HG03196 (cell line): ENCODE results near the gene HTD2.

ENCODE experiments used
- ATAC-seq: cut with Tn5 transposase; IDR thresholded peaks from one replicate; pipeline ENCODE4 v1.9.1; 2021; ENCODE audit not compliant: unreplicated experiment

HTD2 gene

DNA sequence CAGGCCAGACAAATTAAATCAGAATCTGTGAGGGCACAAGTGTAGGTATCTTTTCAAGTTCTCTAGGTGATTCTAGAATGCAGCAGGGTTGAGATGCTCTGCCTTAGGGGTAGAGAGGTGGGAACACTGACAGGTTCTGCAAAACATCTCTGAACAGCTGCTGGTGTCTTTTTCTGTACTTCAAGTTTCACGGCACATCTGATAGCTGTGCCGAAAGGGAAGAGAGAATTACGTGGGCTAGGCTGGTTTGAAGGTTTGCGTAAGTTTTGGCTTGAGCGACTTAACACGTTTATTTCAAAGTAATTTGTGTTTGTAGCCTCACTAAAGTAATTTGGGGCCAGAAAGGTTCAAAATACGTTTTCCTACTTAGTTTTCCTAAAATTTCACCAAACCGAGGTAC lies 48.9 kb downstream of the HTD2 start:
- ATAC-seq = no peak

DNA sequence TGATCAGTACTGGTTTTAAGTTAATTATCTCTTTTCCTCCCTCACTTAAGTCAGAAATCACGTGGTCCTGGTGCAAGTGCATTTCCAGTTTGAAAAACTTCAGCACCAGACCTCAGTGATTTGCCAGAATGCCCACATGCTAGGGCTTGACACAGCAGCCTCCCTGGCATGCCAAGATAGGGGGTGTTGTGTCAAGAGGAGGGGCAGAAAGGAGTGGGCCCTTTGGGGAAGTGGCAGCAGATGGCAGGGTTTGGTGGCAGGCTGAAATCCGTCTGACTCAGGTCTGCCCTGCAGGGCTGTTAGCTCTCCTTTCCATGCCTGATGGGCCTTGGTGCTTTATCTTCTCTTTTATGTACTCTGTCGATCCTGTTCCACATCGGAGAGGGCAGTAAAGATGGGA lies 49.7 kb downstream of the HTD2 start:
- ATAC-seq = no peak

DNA sequence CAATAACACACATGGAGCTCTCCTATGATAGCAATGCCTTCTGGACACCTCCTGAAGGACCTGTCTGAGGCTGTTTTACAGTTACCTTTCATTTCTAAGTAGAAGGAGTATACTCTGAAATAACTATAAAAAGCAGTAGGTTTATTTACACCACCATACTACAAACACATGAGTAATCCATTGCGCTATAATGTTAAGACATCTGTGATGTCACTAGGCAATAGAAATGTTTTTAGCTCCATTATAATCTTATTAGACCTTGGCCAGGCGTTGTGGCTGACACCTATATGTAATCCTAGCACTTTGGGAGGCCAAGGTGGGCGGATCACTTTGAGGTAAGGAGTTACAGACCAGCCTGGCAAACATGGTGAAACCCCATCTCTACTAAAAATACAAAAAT lies 51.1 kb downstream of the HTD2 start:
- no peak for ATAC-seq

DNA sequence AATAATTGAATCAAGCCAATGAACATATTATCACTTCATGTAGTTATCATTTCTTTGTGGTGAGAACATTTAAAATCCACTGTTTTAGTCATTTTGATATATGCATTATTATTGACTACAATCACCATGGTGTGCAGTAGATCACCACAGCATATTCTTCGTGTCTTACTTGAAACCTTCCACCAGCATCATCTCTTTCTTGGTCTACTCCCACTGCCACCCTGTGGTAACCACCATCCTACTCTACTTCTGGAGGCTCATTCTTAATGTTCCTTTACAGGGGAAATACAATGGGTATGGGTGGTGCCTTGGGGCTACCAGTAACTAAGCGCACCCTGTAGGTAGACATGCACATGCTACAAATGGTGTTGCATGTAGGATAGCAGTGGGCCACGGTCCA lies 51.8 kb downstream of the HTD2 start:
- no peak for ATAC-seq

DNA sequence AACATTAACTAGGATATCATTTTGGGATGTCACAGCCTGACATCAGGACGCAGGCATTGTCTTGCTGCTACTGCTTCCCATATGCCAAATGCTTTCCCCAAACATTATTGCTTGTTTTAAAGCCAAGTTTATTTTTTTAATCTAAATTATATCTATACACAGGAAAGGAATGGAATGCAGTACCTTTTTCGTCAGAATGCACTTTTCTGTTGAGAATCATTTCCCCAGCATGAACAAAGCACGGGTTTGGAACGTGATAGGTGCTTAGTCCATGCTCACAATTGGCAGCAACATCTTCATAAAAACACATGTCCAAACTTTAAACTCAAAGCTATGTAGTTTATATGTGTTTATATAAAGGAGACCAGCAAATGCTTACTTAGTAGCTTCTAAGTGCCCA lies 52.5 kb downstream of the HTD2 start:
- ATAC-seq = no peak

DNA sequence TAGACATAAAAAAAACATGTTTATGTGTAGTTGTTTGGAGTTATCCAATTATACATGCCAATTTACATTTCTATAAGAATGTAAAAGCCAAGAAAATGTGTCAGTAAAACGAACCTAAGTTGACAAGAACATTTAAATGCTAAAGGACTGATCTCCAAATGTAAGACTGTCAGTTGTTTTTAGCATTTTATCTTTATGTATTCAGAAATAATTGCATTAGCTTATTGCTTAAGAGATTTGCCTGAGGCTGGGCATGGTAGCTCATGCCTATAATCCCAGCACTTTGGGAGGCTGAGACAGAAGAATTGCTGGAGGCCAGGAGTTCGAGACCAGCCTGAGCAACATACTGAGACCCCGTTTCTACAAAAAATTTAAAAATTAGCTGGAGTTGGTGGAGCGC lies 53.3 kb downstream of the HTD2 start:
- ATAC-seq = no peak

DNA sequence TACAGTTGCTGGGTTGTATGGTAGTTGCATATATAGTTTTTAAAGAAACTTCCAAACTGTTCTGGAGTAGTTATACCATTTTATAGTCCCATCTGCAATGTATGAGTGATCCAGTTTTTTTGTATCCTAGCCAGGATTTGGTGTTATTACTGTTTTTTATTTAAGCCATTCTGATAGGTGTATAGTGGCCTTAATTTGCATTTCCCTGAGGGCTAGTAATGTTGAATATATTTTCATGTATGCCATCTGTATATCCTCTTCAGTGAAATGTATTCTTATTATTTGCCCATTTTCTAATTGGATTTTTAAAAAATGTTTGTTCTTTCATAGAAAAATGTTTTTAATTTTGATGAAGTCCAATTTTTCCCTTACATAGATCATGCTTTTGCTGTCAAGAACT lies 55.5 kb downstream of the HTD2 start:
- no peak for ATAC-seq

DNA sequence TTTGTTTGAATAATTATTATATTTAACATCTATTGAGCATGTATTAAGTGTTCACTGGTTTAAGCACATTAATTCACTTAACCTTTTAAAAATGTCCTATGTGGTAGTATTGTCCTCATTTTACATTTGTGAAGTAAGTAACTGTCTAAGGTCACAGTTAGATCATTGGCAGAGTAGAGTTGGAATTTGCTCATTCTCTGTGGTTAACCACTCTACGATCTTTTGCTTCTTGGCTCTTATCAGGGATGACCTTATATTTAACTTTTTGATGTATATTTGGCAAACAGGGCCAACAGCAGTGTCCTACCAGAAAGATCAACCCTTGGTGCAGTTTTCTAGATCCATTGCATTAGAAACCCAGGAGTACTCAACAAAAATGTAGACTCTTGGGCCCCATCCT lies 60.4 kb downstream of the HTD2 start:
- ATAC-seq = no peak

DNA sequence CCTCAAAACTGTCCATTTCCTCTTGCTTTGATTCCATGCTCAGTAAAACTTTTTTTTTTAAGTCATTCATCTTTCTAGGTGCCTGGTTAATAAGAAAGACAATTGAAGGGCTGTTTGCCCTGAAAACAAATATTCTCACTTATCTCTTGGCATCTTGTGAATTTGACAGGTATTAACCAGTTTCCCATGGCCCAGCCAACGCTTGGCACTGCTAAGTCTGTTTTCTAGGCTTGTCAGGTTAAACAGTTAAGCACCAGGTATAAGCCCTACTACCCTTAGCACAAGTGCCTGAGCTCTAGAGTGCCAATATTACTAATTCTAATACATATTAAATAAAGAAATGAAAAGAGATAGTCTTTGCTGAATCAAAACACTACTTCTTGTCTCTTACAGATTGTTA lies 62.7 kb downstream of the HTD2 start:
- no peak for ATAC-seq
